ENCODE data around the gene SPTB.
A peak's percentile ranks its signal among the peaks of the same experiment; 100 is the strongest.

The SPTB gene

GRCh38 chr14:64841772-64842750 is 37.6 kb downstream of the SPTB start:
- Mint-ChIP-seq H3K27me3 (ENCODE audit: low read depth) (peaks cover 18% of the 10 kb centered on the region), H3K9me3 (no peaks in the 10 kb centered on the region)

GRCh38 chr14:64841121-64841651 is 38.5 kb downstream of the SPTB start:
- H3K4me1 Mint-ChIP-seq = peaks cover 33% of the 10 kb centered on the region
- H3K9me3 Mint-ChIP-seq = no peaks in the 10 kb centered on the region

More at GRCh38 chr14:64841772-64842750, 37.6 kb downstream of the SPTB start:
- no peak overlapping the region for H3K4me3 Mint-ChIP-seq
- H3K27ac Mint-ChIP-seq = no peak overlapping the region
- TF ChIP-seq CTCF (IDR thresholded peaks at IDR 0.05; ENCODE audit: unreplicated experiment in 3 of 3) = no peak
- H3K36me3 Mint-ChIP-seq (ENCODE audit: low read depth) = no peaks in the 10 kb centered on the region
- H3K4me1 Mint-ChIP-seq = peaks cover 35% of the 10 kb centered on the region

GRCh38 chr14:64838656-64839055 is 41.1 kb downstream of the SPTB start:
- Mint-ChIP-seq H3K4me3 (no peak overlapping the region), H3K4me1 (peaks cover 12% of the 10 kb centered on the region), H3K27me3 (ENCODE audit: low read depth) (peaks cover 1% of the 10 kb centered on the region), H3K36me3 (ENCODE audit: low read depth) (no peaks in the 10 kb centered on the region), H3K9me3 (no peaks in the 10 kb centered on the region), H3K27ac (no peak overlapping the region)
- TF ChIP-seq CTCF (IDR thresholded peaks at IDR 0.05; ENCODE audit: unreplicated experiment in 3 of 3) = no peak

More at GRCh38 chr14:64841121-64841651, 38.5 kb downstream of the SPTB start:
- peak; percentile 19 to 44 (median 36) for TF ChIP-seq CTCF (IDR thresholded peaks at IDR 0.05; ENCODE audit: unreplicated experiment in 3 of 3)
- no peaks in the 10 kb centered on the region for H3K36me3 Mint-ChIP-seq (ENCODE audit: low read depth)
- H3K4me3 Mint-ChIP-seq = no peak overlapping the region
- peaks cover 15% of the 10 kb centered on the region for H3K27me3 Mint-ChIP-seq (ENCODE audit: low read depth)
- peak overlapping the region in 1 of 3 experiments; percentile 33 for H3K27ac Mint-ChIP-seq

GRCh38 chr14:64835431-64835830 is 44.3 kb downstream of the SPTB start:
- no peak overlapping the region for H3K27ac Mint-ChIP-seq
- no peaks in the 10 kb centered on the region for H3K27me3 Mint-ChIP-seq (ENCODE audit: low read depth)
- no peaks in the 10 kb centered on the region for H3K9me3 Mint-ChIP-seq
- no peaks in the 10 kb centered on the region for H3K36me3 Mint-ChIP-seq (ENCODE audit: low read depth)
- no peak for TF ChIP-seq CTCF (IDR thresholded peaks at IDR 0.05; ENCODE audit: unreplicated experiment in 3 of 3)
- no peaks in the 10 kb centered on the region for H3K4me1 Mint-ChIP-seq
- H3K4me3 Mint-ChIP-seq = no peak overlapping the region

GRCh38 chr14:64834965-64835364 is 44.7 kb downstream of the SPTB start:
- Mint-ChIP-seq H3K27ac (no peak overlapping the region), H3K4me1 (no peaks in the 10 kb centered on the region), H3K36me3 (ENCODE audit: low read depth) (no peaks in the 10 kb centered on the region), H3K4me3 (no peak overlapping the region), H3K9me3 (no peaks in the 10 kb centered on the region), H3K27me3 (ENCODE audit: low read depth) (no peaks in the 10 kb centered on the region)
- TF ChIP-seq CTCF (IDR thresholded peaks at IDR 0.05; ENCODE audit: unreplicated experiment in 3 of 3) = no peak
